Frontal cortex (tissue), 4 donors: ENCODE data around the gene MARF1. TPM values are rescaled to one million over a fixed set of nuclear protein-coding genes. Genes with fewer than 3 reads are reported as not detected.

Experiments used
- DNase-seq, 2 donors: peaks; one replicate each; pipeline ENCODE4 v3.0.0; 2012; ENCODE audit warnings: low spot score in 2 of 2
- FAIRE-seq: peaks from 2 replicates; lab custom pipeline; 2012; peaks lifted over from hg19 to GRCh38; lab: Jason Lieb, UNC
- total RNA-seq: library from RNA; depleted of rRNA; stranded (reverse); fragments of >200 nt; gene quantifications from one replicate; pipeline ENCODE4 v1.2.3, GENCODE V29; 2014
- donor health status: control.
- donor health status: control.
- donor health status: control.

Gene MARF1
- total RNA-seq, 1 donor from 2014 or later = 20.4 TPM

GRCh38 chr16:15605839-15606517 lies 37.0 kb downstream of the MARF1 start:
- DNase-seq = no peak
- no peak for FAIRE-seq

GRCh38 chr16:15604460-15605440 lies 38.2 kb downstream of the MARF1 start:
- FAIRE-seq (no peak), DNase-seq (no peak)

- FAIRE-seq = no peak
- no peak for DNase-seq
Observed at GRCh38 chr16:15602285-15603044, 40.5 kb downstream of the MARF1 start.

GRCh38 chr16:15601212-15601879 lies 41.6 kb downstream of the MARF1 start:
- DNase-seq (no peak), FAIRE-seq (no peak)

- FAIRE-seq = no peak
- no peak for DNase-seq
Observed at GRCh38 chr16:15599303-15600070, 43.5 kb downstream of the MARF1 start.

GRCh38 chr16:15598648-15599190 lies 44.2 kb downstream of the MARF1 start:
- FAIRE-seq (no peak), DNase-seq (no peak)

- DNase-seq (no peak), FAIRE-seq (no peak)
Observed at GRCh38 chr16:15597822-15598647, 44.9 kb downstream of the MARF1 start.

- DNase-seq (no peak), FAIRE-seq (no peak)
Observed at GRCh38 chr16:15597135-15597534, 45.8 kb downstream of the MARF1 start.

GRCh38 chr16:15594711-15595320 lies 48.1 kb downstream of the MARF1 start:
- FAIRE-seq = no peak
- DNase-seq = no peak

- DNase-seq (no peak), FAIRE-seq (no peak)
Observed at GRCh38 chr16:15593235-15593634, 49.7 kb downstream of the MARF1 start.

- DNase-seq (no peak), FAIRE-seq (no peak)
Observed at GRCh38 chr16:15592324-15592723, 50.6 kb downstream of the MARF1 start.

GRCh38 chr16:15587152-15587825 lies 55.7 kb downstream of the MARF1 start:
- FAIRE-seq (no peak), DNase-seq (no peak)

GRCh38 chr16:15586716-15587115 lies 56.2 kb downstream of the MARF1 start:
- no peak for DNase-seq
- FAIRE-seq = no peak

GRCh38 chr16:15585956-15586355 lies 57.0 kb downstream of the MARF1 start:
- FAIRE-seq (no peak), DNase-seq (no peak)

- FAIRE-seq (no peak), DNase-seq (no peak)
Observed at GRCh38 chr16:15583526-15583925, 59.4 kb downstream of the MARF1 start.

- FAIRE-seq (no peak), DNase-seq (no peak)
Observed at GRCh38 chr16:15581127-15581815, 61.7 kb downstream of the MARF1 start.
